CD4-positive, alpha-beta T cell (primary cell): ENCODE measurements around the gene TGM1. TPM values are rescaled to one million over a fixed set of nuclear protein-coding genes. Genes with fewer than 3 reads are reported as not detected.

ENCODE experiments used
- ATAC-seq: fragments of 200-7000 bp; cut with Tn5 transposase; one replicate; pipeline ENCODE4 v1.10.0; 2022; ENCODE audit warnings: mild to moderate bottlenecking; ENCODE audit not compliant: poor library complexity
- CTCF ChIA-PET: fragments of 350-600 bp; sonication (Branson Sonifier 250); formaldehyde crosslinking; loops from one replicate; lab custom pipeline; 2021; ENCODE audit warnings: antibody characterized with exemption, inconsistent platforms; lab: Charles Lee
- POLR2A ChIA-PET: fragments of 350-600 bp; sonication (Branson Sonifier 250); formaldehyde crosslinking; loops from one replicate; lab custom pipeline; 2021; ENCODE audit warnings: antibody characterized with exemption, inconsistent platforms; lab: Charles Lee
- DNase-seq, 14 experiments: peaks; one replicate each; pipeline ENCODE4 v3.0.0-alpha.2; 2013 to 2020; ENCODE audit warnings: mixed read lengths in 2 of 14
- H3K27ac ChIP-seq, 2 donors: one replicate each; pipeline versions ENCODE4 v1.5.1 to v1.7.0; 2013; ENCODE audit warnings: low read length in 2 of 2, low read depth in 1 of 2, mild to moderate bottlenecking in 1 of 2
- H3K27me3 ChIP-seq, 2 experiments: 1 replicate in 1 of 2; 2 replicates in 1 of 2; pipeline versions ENCODE4 v1.6.1 to v1.7.0; 2013; ENCODE audit warnings: low read length in 2 of 2, control low read depth in 1 of 2, mild to moderate bottlenecking in 1 of 2, moderate library complexity in 1 of 2; ENCODE audit not compliant: insufficient read depth in 2 of 2, control insufficient read depth in 1 of 2
- H3K36me3 ChIP-seq: one replicate; pipeline ENCODE4 v1.6.1; 2013; ENCODE audit warnings: low read length, control low read depth; ENCODE audit not compliant: insufficient read depth
- H3K4me1 ChIP-seq: one replicate; pipeline ENCODE4 v1.6.1; 2013; ENCODE audit warnings: low read length, control low read depth; ENCODE audit not compliant: insufficient read depth
- H3K4me3 ChIP-seq: one replicate; pipeline ENCODE4 v1.5.1; 2013; ENCODE audit warnings: mild to moderate bottlenecking, low read length, moderate library complexity
- H3K9me3 ChIP-seq, 2 experiments: 1 replicate in 1 of 2; 2 replicates in 1 of 2; pipeline versions ENCODE4 v1.6.1 to v1.7.0; 2013; ENCODE audit warnings: low read length in 2 of 2, mild to moderate bottlenecking in 2 of 2, control low read depth in 1 of 2, moderate library complexity in 1 of 2; ENCODE audit not compliant: control insufficient read depth in 1 of 2, insufficient read depth in 1 of 2
- H3K27ac Mint-ChIP-seq: one replicate; pipeline ENCODE4 v1.8.0; 2020; ENCODE audit warnings: mixed read lengths
- H3K27me3 Mint-ChIP-seq: one replicate; pipeline ENCODE4 v1.8.0; 2021; ENCODE audit warnings: mixed read lengths
- H3K36me3 Mint-ChIP-seq: one replicate; pipeline ENCODE4 v1.8.0; 2021; ENCODE audit warnings: low read depth, mixed read lengths
- H3K4me1 Mint-ChIP-seq: one replicate; pipeline ENCODE4 v1.8.0; 2021; ENCODE audit warnings: low read depth, mixed read lengths
- H3K4me3 Mint-ChIP-seq: one replicate; pipeline ENCODE4 v1.8.0; 2020; ENCODE audit warnings: mild to moderate bottlenecking, mixed read lengths
- H3K9me3 Mint-ChIP-seq: one replicate; pipeline ENCODE4 v1.8.0; 2020; ENCODE audit warnings: mixed read lengths
- intact Hi-C, 2 experiments: fragments of 100-400 bp; cut with DNase I in 1 of 2; cut with micrococcal nuclease in 1 of 2; formaldehyde crosslinking; loops; one replicate each; pipeline versions ENCODE4 v1.15.1 to v1.9.0; 2023 to 2025; cut with DNase I, micrococcal nuclease
- total RNA-seq, 174 experiments: library from RNA in 2 of 174; stranded (reverse) in 2 of 174; gene quantifications; one replicate each; pipeline ENCODE4 v1.2.3 and lab custom pipeline; 2021 to 2026
- TF ChIP-seq, protein P1 (sequence below): fragments of 200-600 bp; IDR thresholded peaks from one replicate; pipeline ENCODE4 v1.8.0; 2022; ENCODE audit warnings: antibody characterized with exemption, mild to moderate bottlenecking

TGM1 gene
- total RNA-seq, 2 experiments from 2014 or later: 3.5 to 3.9 TPM

- Histone ChIP-seq H3K4me1 (peaks cover 38% of the 10 kb centered on the region), H3K27me3 (no peaks in the 10 kb centered on the region), H3K4me3 (no peak overlapping the region), H3K9me3 (no peaks in the 10 kb centered on the region), H3K36me3 (peaks cover 47% of the 10 kb centered on the region), H3K27ac (no peak overlapping the region)
- no peaks in the 10 kb centered on the region for H3K9me3 Mint-ChIP-seq
- ChIA-PET POLR2A (interaction anchor here (0.7 to 4.0 kb wide), 18 partner anchors 8 to 161 kb away, joined by 3 to 134 read pairs (median 12); partner anchors contain the start of genes CBLN3, CHMP4A, DCAF11 and DHRS1), CTCF (interaction anchor here (1.0 to 3.6 kb wide), 12 partner anchors 10 to 172 kb away, joined by 3 to 20 read pairs (median 5); partner anchors contain the start of genes CHMP4A, CIDEB, LTB4R and LTB4R2)
- intact Hi-C loops: loop anchor here in 1 of 2 experiments (2.0 to 5.0 kb wide), 3 partner anchors 38 to 57 kb away; partner anchors contain the start of genes CHMP4A, GMPR2, LTB4R and LTB4R2
- ATAC-seq: no peak
- H3K4me1 Mint-ChIP-seq: peaks cover 40% of the 10 kb centered on the region
- no peaks in the 10 kb centered on the region for H3K27me3 Mint-ChIP-seq
- TF ChIP-seq, protein P1, sequence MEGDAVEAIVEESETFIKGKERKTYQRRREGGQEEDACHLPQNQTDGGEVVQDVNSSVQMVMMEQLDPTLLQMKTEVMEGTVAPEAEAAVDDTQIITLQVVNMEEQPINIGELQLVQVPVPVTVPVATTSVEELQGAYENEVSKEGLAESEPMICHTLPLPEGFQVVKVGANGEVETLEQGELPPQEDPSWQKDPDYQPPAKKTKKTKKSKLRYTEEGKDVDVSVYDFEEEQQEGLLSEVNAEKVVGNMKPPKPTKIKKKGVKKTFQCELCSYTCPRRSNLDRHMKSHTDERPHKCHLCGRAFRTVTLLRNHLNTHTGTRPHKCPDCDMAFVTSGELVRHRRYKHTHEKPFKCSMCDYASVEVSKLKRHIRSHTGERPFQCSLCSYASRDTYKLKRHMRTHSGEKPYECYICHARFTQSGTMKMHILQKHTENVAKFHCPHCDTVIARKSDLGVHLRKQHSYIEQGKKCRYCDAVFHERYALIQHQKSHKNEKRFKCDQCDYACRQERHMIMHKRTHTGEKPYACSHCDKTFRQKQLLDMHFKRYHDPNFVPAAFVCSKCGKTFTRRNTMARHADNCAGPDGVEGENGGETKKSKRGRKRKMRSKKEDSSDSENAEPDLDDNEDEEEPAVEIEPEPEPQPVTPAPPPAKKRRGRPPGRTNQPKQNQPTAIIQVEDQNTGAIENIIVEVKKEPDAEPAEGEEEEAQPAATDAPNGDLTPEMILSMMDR: no peak
- peaks cover 52% of the 10 kb centered on the region for H3K36me3 Mint-ChIP-seq
- no peak for DNase-seq
- peak overlapping the region; percentile 97 for H3K27ac Mint-ChIP-seq
- peak overlapping the region; percentile 96 for H3K4me3 Mint-ChIP-seq
Observed at GRCh38 chr14:24269910-24270536, 7.0 kb upstream of the TGM1 start.

DNA sequence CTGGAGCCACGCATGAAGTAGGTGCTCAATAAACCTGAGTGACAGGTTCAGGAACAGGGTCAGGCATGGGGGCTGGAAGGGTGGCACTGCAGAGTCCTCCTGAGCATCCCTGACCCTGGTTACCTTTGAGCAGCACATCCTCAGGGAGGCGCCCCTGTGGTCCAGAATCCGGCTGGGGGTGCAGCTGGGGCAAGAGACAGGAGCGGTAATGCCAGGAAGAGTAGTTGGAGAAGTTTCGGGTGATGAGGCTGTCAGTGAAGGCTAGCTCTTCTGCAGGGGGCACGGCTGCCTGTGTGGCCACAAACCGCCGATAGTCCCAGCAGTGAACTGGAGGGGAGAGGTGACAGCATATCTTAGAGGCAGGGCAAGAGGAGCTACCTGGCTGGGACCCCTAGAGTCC, 6.4 kb upstream of the TGM1 start:
- TF ChIP-seq, protein P1: no peak
- Mint-ChIP-seq H3K27ac (no peak overlapping the region), H3K36me3 (peaks cover 58% of the 10 kb centered on the region), H3K9me3 (no peaks in the 10 kb centered on the region), H3K27me3 (no peaks in the 10 kb centered on the region), H3K4me3 (peak overlapping the region; percentile 96), H3K4me1 (peaks cover 39% of the 10 kb centered on the region)
- Histone ChIP-seq H3K4me3 (no peak overlapping the region), H3K36me3 (peaks cover 53% of the 10 kb centered on the region), H3K4me1 (peaks cover 31% of the 10 kb centered on the region), H3K27me3 (no peaks in the 10 kb centered on the region), H3K27ac (no peak overlapping the region), H3K9me3 (no peaks in the 10 kb centered on the region)
- no peak for DNase-seq
- ATAC-seq: no peak
- CTCF ChIA-PET: interaction anchor here (2.9 to 3.6 kb wide), 2 partner anchors 11 to 28 kb away, joined by 18 to 20 read pairs; no protein-coding TSS in a partner anchor
- intact Hi-C loops: no loop called here
- POLR2A ChIA-PET: interaction anchor here (1.2 to 4.0 kb wide), 4 partner anchors 11 to 56 kb away, joined by 3 to 134 read pairs (median 19); partner anchors contain the start of genes CHMP4A, DHRS1, NOP9 and TINF2

DNA sequence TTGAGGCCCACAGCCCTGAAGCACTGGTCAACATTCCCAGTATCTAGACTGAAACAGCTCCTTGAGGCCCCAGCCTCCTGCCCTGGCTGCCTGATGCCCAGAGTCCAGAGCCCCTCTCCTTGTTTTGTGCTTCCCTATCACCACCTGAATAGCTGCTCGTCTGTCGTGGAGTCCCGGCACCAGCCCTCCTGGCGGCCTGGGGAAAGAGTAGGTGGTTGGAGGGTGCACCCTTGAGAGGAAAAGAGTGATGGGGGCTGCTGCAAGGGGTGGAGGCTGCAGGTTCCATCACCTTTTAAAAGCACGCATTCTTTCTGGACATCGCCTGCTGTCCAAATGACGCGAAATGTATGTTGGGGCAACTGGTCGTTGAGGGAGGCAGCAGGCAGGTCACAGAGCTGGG, 5.2 kb upstream of the TGM1 start:
- no peaks in the 10 kb centered on the region for H3K9me3 ChIP-seq
- no peak overlapping the region for H3K4me3 ChIP-seq
- H3K4me1 ChIP-seq: peaks cover 21% of the 10 kb centered on the region
- Mint-ChIP-seq H3K4me1 (peaks cover 27% of the 10 kb centered on the region), H3K27me3 (no peaks in the 10 kb centered on the region), H3K4me3 (no peak overlapping the region), H3K27ac (no peak overlapping the region), H3K36me3 (peaks cover 65% of the 10 kb centered on the region), H3K9me3 (no peaks in the 10 kb centered on the region)
- ATAC-seq (no peak), DNase-seq (no peak)
- H3K27ac ChIP-seq: no peak overlapping the region
- no peaks in the 10 kb centered on the region for H3K27me3 ChIP-seq
- intact Hi-C loops: no loop called here
- TF ChIP-seq, protein P1: no peak
- H3K36me3 ChIP-seq: peaks cover 61% of the 10 kb centered on the region
- ChIA-PET CTCF (no interaction called here), POLR2A (interaction anchor here (0.9 kb wide), 1 partner anchor 26 kb away, joined by 4 read pairs; no protein-coding TSS in a partner anchor)
